ENCODE data around the gene TNNI3K.

TNNI3K gene

DNA sequence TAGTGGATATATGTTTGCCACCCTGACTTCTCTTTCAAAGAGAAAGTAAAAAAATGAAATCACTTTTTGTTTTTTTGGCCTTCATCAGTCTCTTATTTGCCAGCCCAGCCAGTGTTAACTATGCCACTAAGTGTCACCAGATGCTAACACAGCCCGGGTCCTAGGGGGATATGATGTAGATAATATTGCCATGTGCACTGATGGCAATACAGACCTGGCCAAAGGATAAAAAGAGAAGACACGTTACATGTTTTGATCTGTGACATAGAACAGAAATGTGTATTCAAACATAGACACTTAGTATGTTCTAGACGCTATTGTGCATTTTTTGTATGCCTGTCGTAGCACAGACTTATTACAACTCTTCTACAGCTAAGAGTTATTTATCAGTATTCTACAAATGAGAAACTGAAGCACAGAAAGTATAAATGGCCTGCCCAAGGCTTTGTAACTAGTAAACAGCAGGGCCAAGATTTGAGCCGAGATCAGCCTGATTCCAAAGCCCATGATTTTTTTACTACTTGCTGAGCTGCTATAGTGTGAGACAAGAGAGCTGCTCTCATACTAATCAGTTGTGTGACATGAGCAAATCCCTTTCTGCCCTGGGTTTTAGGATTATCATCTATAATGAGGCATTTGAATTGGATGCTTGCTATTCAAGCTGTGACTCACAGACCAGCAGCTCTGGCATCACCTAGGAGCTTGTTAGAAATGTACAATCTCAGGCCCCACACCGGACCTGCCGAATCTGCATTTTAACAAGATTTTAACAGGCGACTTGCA lies 270.9 kb downstream of the TNNI3K start:
- DNase-seq, result no peak

DNA sequence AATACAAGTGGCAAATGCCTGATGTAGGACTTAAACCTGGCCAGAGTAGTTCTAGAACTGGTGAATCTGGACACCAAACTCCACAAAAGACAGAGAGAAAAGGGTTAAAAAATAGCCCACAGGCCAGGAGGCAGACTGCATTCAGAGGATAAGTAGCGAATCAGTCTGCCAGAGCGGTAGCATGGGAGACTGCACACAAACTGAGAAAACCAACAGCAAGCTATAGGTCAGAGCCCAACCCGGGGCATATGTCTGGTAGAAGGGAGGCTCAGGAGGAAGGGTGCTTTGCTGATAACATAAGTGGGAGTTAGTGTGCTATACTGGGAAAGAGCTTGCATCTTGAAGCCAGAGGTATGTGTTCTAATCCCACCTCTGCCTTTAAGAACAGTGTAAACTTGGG lies 273.3 kb downstream of the TNNI3K start:
- no peak for DNase-seq

- DNase-seq, result no peak
These were observed 277.2 kb downstream of the TNNI3K start, which contains the start of gene LRRC53 for GRCh38 chr1:74512170-74512915. Gene LRRC53, minus strand, starts transcription at chr1:74512611. Its CDS starts 29,262 bp downstream, at chr1:74483349.

- peak in 1 of 2 experiments; percentile 7 for DNase-seq
These were observed 278.5 kb downstream of the TNNI3K start for GRCh38 chr1:74513411-74514300.

- DNase-seq, result no peak
These were observed 282.4 kb downstream of the TNNI3K start for GRCh38 chr1:74517599-74518051.

DNA sequence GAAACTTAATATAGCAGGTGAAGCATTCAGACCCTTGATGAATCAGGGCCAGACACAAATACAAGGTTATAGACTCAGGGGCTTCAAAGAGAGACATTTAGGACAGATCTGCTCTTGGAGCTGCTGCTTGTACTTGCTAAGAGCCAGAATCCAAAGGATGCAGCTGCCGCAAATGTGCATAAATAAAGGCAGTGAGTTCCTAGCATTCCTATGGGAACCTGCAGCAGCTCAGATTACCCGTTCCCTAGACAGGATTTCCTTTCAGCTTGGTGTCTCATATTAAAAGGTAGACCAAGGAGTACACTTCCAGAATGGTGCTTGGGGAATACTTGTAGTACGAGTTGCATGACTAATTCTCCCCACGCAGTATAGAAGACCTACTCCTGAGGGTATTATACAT lies 287.0 kb downstream of the TNNI3K start:
- DNase-seq, result no peak

DNA sequence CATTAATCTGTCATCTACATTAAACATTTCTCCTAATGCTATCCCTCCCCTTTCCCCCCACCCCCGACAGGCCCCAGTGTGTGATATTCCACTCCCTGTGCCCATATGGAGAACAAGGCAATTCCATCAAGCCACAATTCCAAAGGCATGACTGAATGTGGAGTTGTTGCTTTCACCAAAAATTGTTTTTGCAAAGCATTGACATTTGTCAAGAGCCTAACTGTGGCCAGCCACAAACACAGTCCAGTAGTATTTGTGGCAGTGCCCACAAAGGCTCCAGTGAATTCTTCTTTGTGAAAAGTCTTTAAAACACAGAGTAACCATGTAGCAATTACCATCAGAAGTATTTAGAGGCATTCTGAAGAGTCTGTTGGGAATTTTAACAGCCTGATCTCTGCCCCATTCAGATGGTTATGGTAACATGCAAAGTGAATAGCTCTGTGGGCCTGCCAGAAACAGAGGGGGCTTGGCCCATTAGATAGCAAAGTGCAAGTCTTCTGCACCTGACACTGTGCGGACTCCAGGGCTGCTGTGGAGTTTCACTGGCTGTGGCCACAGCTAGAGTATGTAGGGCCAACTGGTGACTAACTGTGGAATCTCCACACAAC lies 288.8 kb downstream of the TNNI3K start:
- no peak for DNase-seq

DNA sequence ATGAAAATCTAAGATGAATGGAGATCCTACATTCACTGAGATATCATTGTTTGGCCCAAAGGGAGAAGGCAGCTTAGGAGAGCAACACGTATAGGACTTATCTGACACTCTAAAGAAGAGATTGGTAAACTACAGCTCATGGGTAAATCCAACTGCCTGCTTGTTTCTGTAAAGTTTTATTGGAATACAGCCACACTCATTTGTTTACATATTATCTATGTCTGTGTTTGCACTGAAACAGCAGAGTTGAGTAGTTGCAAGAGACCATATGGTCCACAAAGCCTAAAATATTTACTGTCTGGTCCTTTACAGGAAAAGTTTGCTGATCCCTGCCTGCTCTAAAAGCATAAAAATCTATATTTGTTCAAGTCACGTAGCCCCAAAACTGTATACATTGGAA lies 291.5 kb downstream of the TNNI3K start:
- no peak for DNase-seq

GRCh38 chr1:74528123-74528522 lies 292.9 kb downstream of the TNNI3K start:
- DNase-seq, result no peak

- DNase-seq, result no peak
These were observed 295.7 kb downstream of the TNNI3K start for GRCh38 chr1:74530892-74531291.

DNA sequence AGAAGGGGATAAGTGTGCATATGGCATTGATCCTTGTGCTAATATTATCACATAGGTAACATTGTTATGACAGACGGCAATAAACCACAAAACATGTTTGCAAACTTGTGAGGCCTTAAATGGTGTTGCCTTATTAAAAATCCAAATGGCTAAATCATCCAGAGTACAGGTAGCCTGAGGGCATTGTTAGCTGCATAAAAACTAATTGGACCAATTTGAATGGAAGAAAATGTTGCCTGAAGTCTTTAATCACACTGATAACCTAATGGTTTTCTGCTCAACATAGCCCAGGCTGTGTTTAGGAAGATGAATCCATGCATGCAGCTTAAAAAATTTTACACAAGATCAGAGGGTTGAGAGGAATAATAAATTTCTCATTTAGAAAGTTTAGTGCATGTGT lies 296.6 kb downstream of the TNNI3K start:
- no peak for DNase-seq

DNA sequence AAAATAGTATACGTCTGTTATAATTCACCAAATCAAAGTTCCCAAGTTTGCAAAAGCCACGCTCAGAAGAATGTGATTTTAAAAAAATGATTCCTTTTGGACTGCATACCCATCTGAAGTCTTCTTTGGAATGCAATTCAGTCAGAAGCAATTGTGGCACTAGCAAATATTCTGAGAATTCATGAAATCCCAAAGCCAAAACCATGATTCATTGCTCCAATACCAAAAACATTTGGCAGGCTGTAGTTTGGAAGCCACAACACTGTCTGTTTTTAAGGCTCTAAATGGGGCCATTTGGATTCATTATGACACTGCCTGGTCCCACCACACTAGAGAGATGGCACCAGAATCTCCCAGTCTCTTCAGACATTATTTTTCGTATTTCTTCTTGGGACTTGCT lies 299.1 kb downstream of the TNNI3K start:
- DNase-seq, result no peak

DNA sequence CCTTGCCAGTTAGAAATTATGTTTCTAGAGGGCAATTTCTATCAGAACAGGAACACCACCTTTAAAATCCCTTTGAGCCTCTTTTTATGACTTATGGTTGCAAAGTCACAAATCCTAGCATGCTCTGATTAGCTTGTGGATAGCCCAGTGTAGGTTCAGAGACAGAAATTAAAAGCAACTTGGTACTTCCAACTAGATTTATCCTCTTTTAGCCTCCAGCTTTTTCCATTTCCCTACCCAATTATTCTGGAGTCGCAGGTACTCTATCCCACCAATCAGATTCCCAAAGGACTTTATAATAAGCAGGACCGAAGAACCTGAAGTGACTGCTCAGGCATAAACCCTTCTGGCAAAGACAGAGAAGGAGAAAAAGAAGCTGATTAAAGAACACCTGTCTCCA lies 310.6 kb downstream of the TNNI3K start:
- no peak for DNase-seq

DNA sequence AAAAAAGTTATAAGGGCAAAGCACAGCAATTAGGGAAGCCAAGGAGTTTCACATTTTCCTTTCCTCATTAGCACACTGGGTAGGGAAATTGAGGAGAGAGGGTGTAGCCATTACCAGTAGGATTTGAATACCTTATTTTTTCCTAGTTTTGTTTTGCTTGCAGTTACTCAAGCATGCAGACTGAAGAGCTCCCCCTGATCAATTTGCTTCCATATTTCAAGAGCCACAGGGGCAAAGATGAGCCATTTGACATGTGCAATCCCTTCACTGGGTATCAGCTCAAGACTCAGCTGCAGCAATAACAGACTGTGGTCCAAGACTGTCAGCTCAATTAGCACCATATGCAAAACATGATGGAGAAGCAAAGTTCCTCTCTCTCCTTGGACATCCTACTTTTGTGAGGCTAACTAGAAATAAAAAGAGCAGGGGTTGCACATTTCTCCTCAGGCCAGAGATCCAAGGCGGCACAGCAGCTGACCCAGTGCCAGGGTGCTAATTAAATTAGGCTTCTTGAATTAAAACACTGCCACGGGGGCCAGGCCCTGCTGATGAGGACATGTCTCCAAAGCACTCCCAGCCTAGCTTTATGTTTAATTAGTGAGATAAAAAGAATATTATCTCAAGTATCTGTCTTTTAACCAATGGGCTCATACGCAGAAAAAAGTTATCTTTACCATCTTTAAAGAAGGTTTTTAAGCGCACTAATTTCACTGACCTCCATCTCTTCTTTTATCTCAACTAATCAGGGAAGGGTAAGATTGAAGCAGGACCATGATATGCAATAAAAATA lies 314.0 kb downstream of the TNNI3K start:
- no peak for DNase-seq

DNA sequence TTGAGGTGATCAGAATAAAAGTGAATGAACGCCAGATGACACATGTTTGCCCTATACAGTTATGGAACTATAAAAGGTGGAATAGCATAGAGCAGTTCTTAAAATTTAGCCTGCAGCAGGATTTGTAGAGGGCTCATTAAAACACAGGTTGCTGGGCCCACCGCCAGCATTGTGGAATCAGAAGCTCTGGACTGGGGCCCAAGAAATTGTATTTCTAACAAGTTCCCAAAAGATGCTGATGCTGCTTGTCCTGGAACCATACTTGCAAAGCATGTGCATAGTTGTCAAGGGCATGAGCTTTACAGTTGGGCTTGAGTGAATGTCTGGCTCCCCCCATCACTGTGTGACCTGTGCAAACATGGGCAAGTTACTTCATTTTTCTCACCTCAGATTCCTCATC lies 314.7 kb downstream of the TNNI3K start:
- no peak for DNase-seq

GRCh38 chr1:74570797-74571492 lies 335.8 kb downstream of the TNNI3K start:
- DNase-seq, result no peak

DNA sequence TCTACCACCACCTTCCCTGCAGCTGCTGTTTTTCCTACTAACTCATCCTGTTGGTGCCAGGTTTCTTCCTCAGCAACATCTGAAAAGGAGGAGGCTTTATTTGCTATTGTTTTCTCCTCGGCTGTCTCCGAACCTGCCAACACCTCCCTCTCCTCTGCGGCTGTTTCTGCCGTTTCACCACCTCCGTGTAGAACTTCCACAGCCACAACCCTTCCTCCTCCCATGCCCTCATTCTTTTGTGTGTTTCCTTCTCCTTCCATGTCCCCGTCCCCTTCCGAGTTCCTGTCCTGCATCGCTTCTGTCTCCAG lies 336.3 kb downstream of the TNNI3K start:
- no peak for DNase-seq

- no peak for DNase-seq
These were observed 336.7 kb downstream of the TNNI3K start for GRCh38 chr1:74571891-74572290.

GRCh38 chr1:74578101-74578500 lies 342.9 kb downstream of the TNNI3K start:
- no peak for DNase-seq

DNA sequence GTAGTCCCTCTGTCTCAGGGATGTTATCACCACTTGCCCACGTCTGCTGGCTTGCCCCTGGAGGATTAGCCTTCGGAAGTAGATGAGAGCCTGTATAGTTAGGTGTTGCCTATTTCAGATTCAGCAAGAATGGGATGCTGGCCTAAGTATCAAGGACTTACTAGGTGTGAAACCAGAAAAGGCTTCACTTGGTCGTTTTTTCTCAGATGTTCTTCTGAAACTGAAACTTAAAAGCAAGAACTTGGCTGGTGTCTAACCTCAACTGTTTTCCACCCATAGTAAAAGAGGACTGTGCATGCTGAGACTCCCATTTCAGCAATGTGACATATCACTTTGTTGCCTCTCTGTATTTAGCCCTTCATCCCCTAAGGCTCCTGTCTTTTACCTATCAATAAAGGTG lies 344.2 kb downstream of the TNNI3K start:
- DNase-seq, result no peak

- DNase-seq, result no peak
These were observed 348.2 kb downstream of the TNNI3K start for GRCh38 chr1:74583397-74583796.

Data from Kasumi-1 (cell line).